IMR-90 (cell line): ENCODE measurements around the gene SNX25. TPM values are rescaled to one million over a fixed set of nuclear protein-coding genes. Genes with fewer than 3 reads are reported as not detected.
"Not testable (repeated sequence)": the region's sequence is repeated elsewhere in the genome, so short reads cannot be mapped to it uniquely, and the experiment has no call there.

Experiments
- ATAC-seq: fragments of 200-7000 bp; cut with Tn5 transposase; 2 replicates; pipeline ENCODE4 v1.9.1; 2020; ENCODE audit warnings: low read depth, mild to moderate bottlenecking, moderate library complexity
- BruUV-seq: library from RNA; stranded (reverse); fragments of 400-500 nt; replicated peaks from 2 replicates; lab custom pipeline; 2021; lab: Mats Ljungman, UMichigan
- CTCF ChIA-PET: fragments of 300-600 bp; formaldehyde crosslinking; extraction: SDS; loops from one replicate; lab custom pipeline; 2021; ENCODE audit warnings: antibody characterized with exemption; lab: Yijun Ruan, JAX
- POLR2A ChIA-PET: fragments of 300-600 bp; sonication (Branson Sonifier 250); formaldehyde crosslinking; loops from one replicate; lab custom pipeline; 2022; ENCODE audit warnings: antibody characterized with exemption; ENCODE audit not compliant: unreplicated experiment; lab: Charles Lee
- DNase-seq: peaks from one replicate; pipeline ENCODE4 v3.0.0; 2013
- H2AFZ ChIP-seq: replicated peaks from 2 replicates; pipeline ENCODE3; 2013; ENCODE audit warnings: low read length, mild to moderate bottlenecking; ENCODE audit not compliant: poor library complexity
- H2AK5ac ChIP-seq: 2 replicates; pipeline ENCODE4 v1.6.1; 2013; ENCODE audit warnings: low read depth, low read length, inconsistent platforms
- H2AK9ac ChIP-seq: replicated peaks from 2 replicates; pipeline ENCODE3; 2013; ENCODE audit warnings: mild to moderate bottlenecking, low read depth, low read length, moderate library complexity; ENCODE audit not compliant: poor library complexity
- H2BK120ac ChIP-seq: 2 replicates; pipeline ENCODE4 v1.6.1; 2013; ENCODE audit warnings: low read depth, low read length, inconsistent platforms
- H2BK15ac ChIP-seq: 3 replicates; pipeline ENCODE4 v1.6.1; 2013; ENCODE audit warnings: low read depth, low read length, inconsistent platforms
- H2BK20ac ChIP-seq: 2 replicates; pipeline ENCODE4 v1.6.1; 2013; ENCODE audit warnings: low read depth, mild to moderate bottlenecking, inconsistent platforms, low read length, moderate library complexity
- H2BK5ac ChIP-seq: 2 replicates; pipeline ENCODE4 v1.6.1; 2013; ENCODE audit warnings: mild to moderate bottlenecking, low read depth, low read length, inconsistent platforms; ENCODE audit not compliant: poor library complexity, severe bottlenecking
- H3K14ac ChIP-seq: replicated peaks from 2 replicates; pipeline ENCODE4 v1.6.1; 2013; ENCODE audit warnings: low read depth, low read length, inconsistent platforms
- H3K18ac ChIP-seq: 2 replicates; pipeline ENCODE4 v1.6.1; 2013; ENCODE audit warnings: low read depth, low read length, control low read depth
- H3K23ac ChIP-seq: 2 replicates; pipeline ENCODE4 v1.6.1; 2013; ENCODE audit warnings: low read depth, low read length, inconsistent platforms
- H3K27ac ChIP-seq: 2 replicates; pipeline ENCODE4 v1.5.1; 2013; ENCODE audit warnings: mild to moderate bottlenecking, control low read depth, low read length; ENCODE audit not compliant: insufficient read depth
- H3K27me3 ChIP-seq: 2 replicates; pipeline ENCODE4 v1.6.1; 2013; ENCODE audit warnings: low read length; ENCODE audit not compliant: control insufficient read depth, insufficient read depth
- H3K36me3 ChIP-seq: 2 replicates; pipeline ENCODE4 v1.6.1; 2013; ENCODE audit warnings: low read length, mixed read lengths; ENCODE audit not compliant: control insufficient read depth, insufficient read depth
- H3K4ac ChIP-seq: 2 replicates; pipeline ENCODE4 v1.6.1; 2013; ENCODE audit warnings: low read depth, low read length, inconsistent platforms
- H3K4me1 ChIP-seq: 2 replicates; pipeline ENCODE4 v1.6.1; 2013; ENCODE audit warnings: low read length, mixed read lengths; ENCODE audit not compliant: control insufficient read depth, insufficient read depth
- H3K4me2 ChIP-seq: 2 replicates; pipeline ENCODE4 v1.6.1; 2013; ENCODE audit warnings: low read depth, mild to moderate bottlenecking, control low read depth, low read length, moderate library complexity
- H3K4me3 ChIP-seq: 2 replicates; pipeline ENCODE4 v1.5.1; 2013; ENCODE audit warnings: low read depth, mild to moderate bottlenecking, control low read depth, low read length, moderate library complexity; ENCODE audit not compliant: insufficient read depth
- H3K56ac ChIP-seq: 2 replicates; pipeline ENCODE4 v1.6.1; 2013; ENCODE audit warnings: low read length, inconsistent platforms; ENCODE audit not compliant: insufficient read depth; ENCODE audit errors: extremely low read depth
- H3K79me1 ChIP-seq, 2 experiments: 2 replicates each; pipeline ENCODE4 v1.6.1; 2013; ENCODE audit warnings: low read length in 2 of 2, inconsistent platforms in 1 of 2, low read depth in 1 of 2
- H3K9ac ChIP-seq: 2 replicates; pipeline ENCODE4 v1.6.1; 2013; ENCODE audit warnings: low read depth, low read length, control low read depth
- H3K9me1 ChIP-seq: 2 replicates; pipeline ENCODE4 v1.6.1; 2013; ENCODE audit warnings: low read length, inconsistent platforms; ENCODE audit not compliant: insufficient read depth
- H3K9me3 ChIP-seq: 2 replicates; pipeline ENCODE4 v1.6.1; 2013; ENCODE audit warnings: low read length; ENCODE audit not compliant: control insufficient read depth, insufficient read depth
- H4K20me1 ChIP-seq: 2 replicates; pipeline ENCODE4 v1.6.1; 2013; ENCODE audit warnings: low read length, inconsistent platforms; ENCODE audit not compliant: insufficient read depth
- H4K5ac ChIP-seq: 2 replicates; pipeline ENCODE4 v1.6.1; 2013; ENCODE audit warnings: mild to moderate bottlenecking, low read depth, low read length, control low read depth
- H4K8ac ChIP-seq, 2 experiments: 2 replicates each; pipeline ENCODE4 v1.6.1; 2013; ENCODE audit warnings: low read depth in 2 of 2, low read length in 2 of 2, control low read depth in 1 of 2, inconsistent platforms in 1 of 2
- H4K91ac ChIP-seq: 2 replicates; pipeline ENCODE4 v1.6.1; 2013; ENCODE audit warnings: low read depth, low read length, inconsistent platforms; ENCODE audit not compliant: insufficient read depth
- BHLHE40 ChIP-seq: fragments of 150-350 bp; IDR thresholded peaks from 2 replicates; pipeline ENCODE4 v1.6.1; 2016; ENCODE audit warnings: mild to moderate bottlenecking, low read depth, low read length
- CEBPB ChIP-seq: IDR thresholded peaks from 2 replicates; pipeline ENCODE4 v1.6.1; 2012; ENCODE audit warnings: low read depth, low read length, improper control_type of control experiment
- FOS ChIP-seq: fragments of 150-350 bp; IDR thresholded peaks from 2 replicates; pipeline ENCODE4 v1.6.1; 2016; ENCODE audit warnings: low read depth, low read length
- RCOR1 ChIP-seq: IDR thresholded peaks from 2 replicates; pipeline ENCODE4 v1.6.1; 2012; ENCODE audit warnings: mild to moderate bottlenecking, low read length, improper control_type of control experiment; ENCODE audit not compliant: insufficient replicate concordance
- USF2 ChIP-seq: fragments of 150-350 bp; IDR thresholded peaks from 2 replicates; pipeline ENCODE4 v1.6.1; 2017; ENCODE audit warnings: mild to moderate bottlenecking, antibody characterized with exemption, low read length, low read depth
- WGBS, 2 experiments: methylation state at CpG; one replicate each; pipeline versions ENCODE4 v1.1.5 to v1.1.7; 2013; ENCODE audit warnings: missing lambda C conversion rate in 2 of 2; ENCODE audit not compliant: insufficient read length in 1 of 2; ENCODE audit errors: extremely low coverage in 2 of 2; 5-methylcytosine and 5-hydroxymethylcytosine counted together
- dilution Hi-C: fragments of 300-500 bp; cut with HindIII; formaldehyde crosslinking; loops from one replicate; pipeline ENCODE4 v1.14.3; 2018; ENCODE audit warnings: low sequenced_read_pairs; ENCODE audit not compliant: unreplicated experiment
- in situ Hi-C: fragments of 300-500 bp; cut with MboI; formaldehyde crosslinking; loops from 3 replicates; pipeline ENCODE4 v1.14.3; 2019; ENCODE audit warnings: low sequenced_read_pairs, inconsistent platforms, mixed read lengths
- intact Hi-C: fragments of 100-400 bp; cut with micrococcal nuclease; formaldehyde crosslinking; loops from 2 replicates; pipeline ENCODE4 v1.10.0; 2022
- polyA plus RNA-seq, 3 experiments: library from polyadenylated mRNA; depleted of rRNA; stranded (reverse); fragments of >200 nt; gene quantifications; 2 replicates each; pipeline ENCODE4 v1.2.3, GENCODE V29; 2012; ENCODE audit warnings: low replicate concordance in 1 of 3
- total RNA-seq: library from RNA; depleted of rRNA; stranded (reverse); fragments of >200 nt; gene quantifications from 2 replicates; pipeline ENCODE4 v1.2.3, GENCODE V29; 2012

The SNX25 gene
- total and polyA plus RNA-seq, 2 of the 4 experiments (the other 2 are of a cell fraction): 11.4 to 28.3 TPM

DNA sequence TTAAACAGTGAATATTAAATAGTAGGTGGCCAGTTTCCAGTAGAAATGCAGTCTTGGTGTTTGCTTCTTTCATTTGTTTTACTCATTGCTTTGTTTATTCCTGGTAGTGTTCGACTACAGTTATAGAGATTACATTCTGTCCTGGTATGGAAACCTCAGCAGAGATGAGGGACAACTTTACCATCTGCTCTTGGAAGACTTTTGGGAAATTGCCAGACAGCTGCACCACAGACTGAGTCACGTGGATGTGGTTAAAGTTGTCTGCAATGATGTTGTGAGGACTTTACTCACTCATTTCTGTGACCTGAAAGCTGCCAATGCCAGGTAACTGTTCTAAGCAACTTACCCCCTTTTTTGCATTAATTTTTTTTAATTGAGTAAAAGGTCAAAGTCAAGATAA, 49.3 kb downstream of the SNX25 start:
- Histone ChIP-seq H2BK5ac (peak overlapping the region; percentile 21), H3K79me1 (peaks cover 21 to 23% of the 10 kb centered on the region in 2 experiments), H3K9me1 (peaks cover 10% of the 10 kb centered on the region), H3K4me2 (peak overlapping the region; percentile 10; the same call in 1 of the 2 replicates)
- H3K27ac ChIP-seq, H2AFZ ChIP-seq, H3K14ac ChIP-seq, H2BK20ac ChIP-seq, H3K9me3 ChIP-seq, H3K56ac ChIP-seq, H3K4me1 ChIP-seq, H2BK120ac ChIP-seq, H4K20me1 ChIP-seq, BruUV-seq, H3K23ac ChIP-seq, in situ Hi-C loops, H3K18ac ChIP-seq, H3K9ac ChIP-seq, H3K4me3 ChIP-seq, H2BK15ac ChIP-seq, H4K8ac ChIP-seq, H3K27me3 ChIP-seq, intact Hi-C loops, H2AK9ac ChIP-seq, POLR2A ChIA-PET, H4K5ac ChIP-seq, H2AK5ac ChIP-seq, H3K36me3 ChIP-seq, dilution Hi-C loops, H4K91ac ChIP-seq, H3K4ac ChIP-seq, CTCF ChIA-PET: not testable (repeated sequence)
- ATAC-seq (peak; percentile 87), DNase-seq (peak; percentile 92)
- WGBS, 2 experiments: no CpG with 5 or more reads among the region's 2 CpGs
- TF ChIP-seq FOS: peak; percentile 22; the same call in 1 of the 2 replicates
- TF ChIP-seq USF2: peak; percentile 60; the same call in 1 of the 2 replicates
- TF ChIP-seq BHLHE40: peak; percentile 91
- peak; percentile 69 for TF ChIP-seq RCOR1
- TF ChIP-seq CEBPB: 0 out of 2 replicates have a peak, but pooled peaks have one; percentile 9
